Measurements from ENCODE around the gene SYNPO. TPM values are rescaled to one million over a fixed set of nuclear protein-coding genes. Genes with fewer than 3 reads are reported as not detected.

SYNPO gene
- total and polyA plus RNA-seq, 8 donors = 22.0 to 114 (median 27.7) TPM

GRCh38 chr5:150598821-150599273 lies 41.6 kb upstream of the SYNPO start:
- TF ChIP-seq CTCF (IDR thresholded peaks at IDR 0.05) = no peak
- Histone ChIP-seq H3K4me1 (peaks cover 18 to 36% of the 10 kb centered on the region in 2 donors), H3K9me3 (no peaks in the 10 kb centered on the region), H3K27ac (peak overlapping the region in 1 of 2 donors; percentile 2), H3K36me3 (no peaks in the 10 kb centered on the region), H3K27me3 (no peaks in the 10 kb centered on the region), H3K4me3 (no peak overlapping the region)
- DNase-seq = no peak
- intact Hi-C loops (cut with DNase I) = no loop called here
- ATAC-seq = no peak

- Histone ChIP-seq H3K4me1 (peaks cover 18 to 33% of the 10 kb centered on the region in 2 donors), H3K27ac (peak overlapping the region in 1 of 2 donors; percentile 2)
- no peak for TF ChIP-seq CTCF (IDR thresholded peaks at IDR 0.05)
These were observed 41.2 kb upstream of the SYNPO start for GRCh38 chr5:150599281-150599680.

GRCh38 chr5:150599917-150600511 lies 40.4 kb upstream of the SYNPO start:
- Histone ChIP-seq H3K27me3 (no peaks in the 10 kb centered on the region), H3K9me3 (no peaks in the 10 kb centered on the region), H3K27ac (peak overlapping the region; percentile 10 to 25), H3K4me3 (no peak overlapping the region), H3K36me3 (no peaks in the 10 kb centered on the region), H3K4me1 (peaks cover 14 to 33% of the 10 kb centered on the region in 2 donors)
- DNase-seq = peak; percentile 78 to 93 (median 88)
- TF ChIP-seq CTCF (IDR thresholded peaks at IDR 0.05) = no peak
- peak; percentile 82 for ATAC-seq
- intact Hi-C loops (cut with DNase I) = no loop called here

More at GRCh38 chr5:150599281-150599680, 41.2 kb upstream of the SYNPO start:
- H3K9me3 ChIP-seq = no peaks in the 10 kb centered on the region
- intact Hi-C loops (cut with DNase I) = no loop called here
- no peak for ATAC-seq
- no peaks in the 10 kb centered on the region for H3K27me3 ChIP-seq
- no peaks in the 10 kb centered on the region for H3K36me3 ChIP-seq
- H3K4me3 ChIP-seq = no peak overlapping the region
- DNase-seq = no peak

GRCh38 chr5:150600616-150601490 lies 39.6 kb upstream of the SYNPO start:
- intact Hi-C loops (cut with DNase I) = no loop called here
- H3K27ac ChIP-seq = peak overlapping the region; percentile 10 to 25
- peaks cover 12 to 32% of the 10 kb centered on the region in 2 donors for H3K4me1 ChIP-seq
- peak; percentile 12 for ATAC-seq
- no peak overlapping the region for H3K4me3 ChIP-seq
- TF ChIP-seq CTCF (IDR thresholded peaks at IDR 0.05) = no peak
- no peaks in the 10 kb centered on the region for H3K36me3 ChIP-seq
- DNase-seq = no peak
- no peaks in the 10 kb centered on the region for H3K27me3 ChIP-seq
- H3K9me3 ChIP-seq = no peaks in the 10 kb centered on the region

Measured in left lung (tissue), 10 donors.